DMS153 (cell line): ENCODE results near the gene IRGC.
"Not testable (repeated sequence)": the region's sequence is repeated elsewhere in the genome, so short reads cannot be mapped to it uniquely, and the experiment has no call there.

ENCODE experiments used
- DNase-seq: peaks from one replicate; lab custom pipeline; 2025; lab: John Stamatoyannopoulos, UW

The IRGC gene

DNA sequence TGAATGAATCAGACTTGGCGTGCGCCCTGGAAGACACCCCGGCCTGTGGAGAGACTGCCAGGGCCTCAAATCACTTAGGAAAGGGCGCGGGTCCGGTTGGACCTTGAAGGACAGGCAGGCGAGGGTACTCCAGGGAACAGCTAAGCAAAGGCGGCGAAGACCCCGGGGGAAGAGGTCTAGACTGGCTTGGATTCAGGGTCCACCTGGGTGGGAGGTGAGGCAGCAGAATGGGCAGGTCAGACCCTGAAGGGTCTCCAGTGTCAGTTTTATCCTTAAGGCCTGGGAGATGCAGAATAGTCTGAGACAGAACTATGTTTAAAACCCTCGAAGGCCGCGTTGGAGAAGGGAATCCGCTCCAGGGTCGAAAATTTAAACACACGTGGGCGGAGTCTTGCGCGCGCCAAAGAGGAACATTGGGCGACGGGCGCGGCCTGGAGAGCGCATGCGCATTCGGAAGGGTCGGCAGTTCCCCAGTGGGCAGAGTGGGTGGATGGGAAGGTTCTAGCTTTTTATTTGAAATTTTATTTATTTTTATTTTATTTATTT, 39.5 kb downstream of the IRGC start:
- peak; percentile 59 for DNase-seq

DNA sequence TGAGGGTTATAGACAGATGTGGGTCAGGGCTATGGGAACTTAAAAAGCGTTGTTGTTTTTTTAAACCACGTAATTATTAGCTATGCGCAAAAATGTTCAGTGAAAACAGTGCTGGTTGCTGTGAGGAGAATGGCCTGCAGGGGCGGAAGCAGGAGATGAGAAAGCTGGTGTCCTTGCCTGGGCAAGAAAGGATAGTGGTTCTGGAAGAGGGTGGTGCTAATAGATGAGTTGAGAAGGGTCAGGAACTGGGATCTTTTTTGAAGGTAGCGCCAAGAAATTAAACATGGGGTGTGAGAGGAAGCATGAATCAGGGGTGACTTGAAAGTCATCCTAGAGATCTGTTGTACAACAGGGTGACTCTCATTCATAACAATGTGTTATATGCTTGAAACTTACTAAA, 43.6 kb downstream of the IRGC start:
- no peak for DNase-seq

DNA sequence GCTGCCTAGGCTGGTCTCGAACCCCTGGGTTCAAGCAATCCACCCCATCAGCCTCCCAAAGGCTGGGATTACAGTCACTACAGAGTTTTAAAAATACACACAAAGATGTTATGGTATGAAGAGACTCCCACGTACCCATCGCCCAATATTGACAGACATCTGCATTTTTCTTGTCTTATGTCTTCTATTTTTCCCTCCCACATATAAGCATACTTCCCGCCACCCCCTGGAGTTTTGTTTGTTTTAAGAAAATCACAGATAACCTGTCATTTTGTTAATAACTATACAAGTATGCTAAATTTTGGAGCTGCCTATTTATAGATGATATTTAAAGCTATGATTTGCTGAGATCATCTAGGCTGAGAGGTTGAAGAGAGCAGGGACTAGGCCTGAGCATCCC, 45.1 kb downstream of the IRGC start:
- DNase-seq: no peak

DNA sequence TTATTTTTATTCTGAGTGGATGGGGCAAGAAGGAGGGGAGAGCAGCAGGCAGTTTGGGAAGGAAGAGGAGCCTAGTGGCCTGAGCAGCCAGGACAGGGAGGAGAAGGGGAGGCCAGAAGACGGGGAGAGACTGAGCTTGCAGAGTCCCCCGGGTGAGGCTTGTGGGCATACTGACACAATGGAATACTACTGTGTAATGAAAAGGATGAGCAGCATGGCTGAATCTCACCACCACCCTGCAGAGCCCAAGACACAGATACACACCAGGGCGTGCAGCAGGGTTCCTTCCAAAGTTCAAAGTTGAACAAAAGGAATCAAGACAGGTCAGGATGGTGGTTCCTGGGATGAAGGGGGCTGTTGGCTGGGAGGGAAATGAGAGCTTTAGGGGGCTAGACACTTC, 46.9 kb downstream of the IRGC start:
- no peak for DNase-seq

DNA sequence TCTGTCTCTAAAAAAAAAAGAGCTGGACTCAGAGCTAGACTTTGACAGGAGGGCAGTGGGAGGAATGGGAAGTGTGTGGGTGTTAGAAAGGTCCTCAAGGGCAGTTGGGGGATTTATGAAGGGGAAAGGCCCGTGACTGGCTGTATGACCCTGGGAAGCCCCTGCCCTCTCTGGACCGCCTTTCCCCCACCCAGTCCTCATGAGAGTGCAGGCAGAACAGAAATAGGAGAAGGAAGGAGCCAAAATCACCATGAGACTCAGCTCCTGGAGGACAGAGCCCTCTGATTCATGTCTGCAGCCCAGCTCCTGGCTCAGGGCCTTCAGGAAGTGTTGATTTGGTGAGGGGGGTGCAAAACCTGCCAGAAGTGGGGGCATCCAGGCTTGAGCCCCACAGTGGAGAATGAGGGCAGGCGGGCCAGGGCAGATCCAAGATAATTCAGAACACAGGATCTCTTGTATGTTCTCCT, 47.6 kb downstream of the IRGC start:
- DNase-seq: no peak

DNA sequence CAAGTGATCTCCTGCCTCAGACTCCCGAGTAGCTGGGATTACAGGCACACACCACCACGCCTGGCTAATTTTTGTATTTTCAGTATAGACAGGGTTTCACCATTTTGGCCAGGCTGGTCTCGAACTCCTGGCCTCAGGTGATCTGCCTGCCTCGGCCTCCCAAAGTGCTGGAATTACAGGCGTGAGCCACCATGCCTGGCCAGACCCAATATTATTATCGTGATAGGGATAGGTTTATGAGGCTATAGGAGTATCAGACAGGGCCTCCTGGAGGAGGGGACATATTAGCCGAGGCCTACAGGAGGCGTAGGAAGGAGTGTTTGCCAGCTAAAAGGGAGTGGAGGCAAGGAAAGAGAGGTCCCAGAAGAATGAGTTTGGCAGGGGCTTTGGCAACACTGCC, 48.8 kb downstream of the IRGC start:
- DNase-seq: not testable (repeated sequence)

DNA sequence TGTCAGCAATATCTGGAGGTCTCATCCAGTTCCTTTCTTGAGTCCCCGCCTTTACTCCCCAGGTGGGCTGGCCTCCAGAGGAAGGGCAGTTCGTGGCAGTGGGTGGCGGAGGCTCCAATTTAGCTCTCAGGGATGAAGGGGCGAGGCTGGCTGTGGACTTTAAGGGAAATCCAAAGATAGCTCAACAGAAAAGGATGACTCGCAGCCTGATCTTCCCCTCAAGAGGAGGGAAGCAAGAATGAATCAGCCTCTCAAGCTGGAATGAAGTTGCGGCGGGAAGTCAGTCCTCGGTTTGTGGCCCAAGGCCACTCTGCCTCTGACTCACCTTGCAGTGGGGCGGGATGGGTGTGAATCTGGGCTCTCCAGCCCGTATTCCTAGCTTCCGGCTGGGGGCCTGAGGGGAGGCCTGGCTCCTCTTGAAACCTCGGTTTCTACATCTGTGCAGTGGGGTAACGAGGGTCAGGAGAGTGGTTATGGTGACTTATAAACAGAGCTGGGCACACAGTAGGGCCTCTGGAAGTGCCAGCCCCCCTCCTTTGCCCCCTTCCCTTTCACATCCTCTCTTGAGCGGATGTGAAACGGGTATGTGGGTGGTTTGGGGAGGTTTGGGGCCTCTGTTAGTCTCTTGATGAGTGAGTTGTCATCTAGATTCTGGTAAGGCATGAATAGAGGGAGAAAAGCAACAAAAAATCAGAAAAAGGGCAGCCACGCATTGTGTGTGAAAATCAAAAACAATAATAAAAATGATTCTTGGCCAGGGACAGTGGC, 49.4 kb downstream of the IRGC start:
- no peak for DNase-seq

DNA sequence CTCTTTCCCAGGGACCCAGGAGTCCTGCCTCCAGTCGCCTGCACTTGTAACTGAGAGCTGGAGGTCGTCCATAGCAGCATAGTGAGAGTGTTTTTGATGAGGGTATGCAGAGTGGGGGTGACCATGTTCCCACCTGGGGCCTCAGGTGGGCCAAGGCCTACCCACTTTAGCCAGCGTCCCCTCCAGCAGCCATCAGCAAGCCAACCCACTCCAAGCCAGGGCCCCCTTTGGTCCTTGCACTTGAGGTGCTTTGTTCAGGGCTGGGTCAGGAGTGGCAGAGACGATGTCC, 50.8 kb downstream of the IRGC start:
- DNase-seq: no peak

DNA sequence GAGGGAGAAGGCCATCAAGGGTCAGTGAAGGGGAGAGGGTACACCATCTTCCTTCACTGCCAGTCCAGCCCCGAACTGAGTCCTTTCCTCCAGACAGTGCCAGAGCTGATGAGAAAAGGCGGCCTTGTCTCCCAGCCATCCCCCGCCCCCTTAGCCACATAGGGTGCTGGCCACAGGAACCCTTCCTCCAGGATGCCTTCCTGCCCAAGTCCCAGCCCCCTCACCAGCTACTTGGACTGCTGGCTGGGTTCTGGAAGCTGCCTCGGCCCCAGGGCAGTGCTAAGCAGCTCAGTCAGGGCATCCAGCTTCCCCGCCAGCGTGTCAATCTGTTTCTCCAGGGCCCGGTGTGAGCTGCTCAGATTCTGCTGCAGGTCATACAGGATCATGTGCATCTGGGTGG, 51.4 kb downstream of the IRGC start:
- no peak for DNase-seq

DNA sequence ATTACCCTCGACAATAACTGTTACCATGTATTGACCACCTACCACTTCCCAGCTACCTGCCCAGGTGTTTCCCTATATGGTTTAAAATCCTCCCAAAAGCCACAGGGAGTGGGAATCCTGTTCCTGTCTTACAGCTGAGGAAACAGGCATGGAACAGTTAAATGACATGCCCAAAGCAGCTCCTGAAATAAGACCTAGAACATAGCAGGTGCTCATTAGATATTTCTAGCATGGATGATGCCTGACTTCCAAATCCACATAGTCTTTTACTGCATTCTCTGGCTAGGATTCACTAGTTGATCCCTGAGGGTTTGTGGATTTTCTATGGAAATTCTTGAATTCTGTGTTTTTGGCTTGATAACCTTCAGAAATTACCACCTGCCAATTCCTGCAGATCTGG, 51.9 kb downstream of the IRGC start:
- no peak for DNase-seq

DNA sequence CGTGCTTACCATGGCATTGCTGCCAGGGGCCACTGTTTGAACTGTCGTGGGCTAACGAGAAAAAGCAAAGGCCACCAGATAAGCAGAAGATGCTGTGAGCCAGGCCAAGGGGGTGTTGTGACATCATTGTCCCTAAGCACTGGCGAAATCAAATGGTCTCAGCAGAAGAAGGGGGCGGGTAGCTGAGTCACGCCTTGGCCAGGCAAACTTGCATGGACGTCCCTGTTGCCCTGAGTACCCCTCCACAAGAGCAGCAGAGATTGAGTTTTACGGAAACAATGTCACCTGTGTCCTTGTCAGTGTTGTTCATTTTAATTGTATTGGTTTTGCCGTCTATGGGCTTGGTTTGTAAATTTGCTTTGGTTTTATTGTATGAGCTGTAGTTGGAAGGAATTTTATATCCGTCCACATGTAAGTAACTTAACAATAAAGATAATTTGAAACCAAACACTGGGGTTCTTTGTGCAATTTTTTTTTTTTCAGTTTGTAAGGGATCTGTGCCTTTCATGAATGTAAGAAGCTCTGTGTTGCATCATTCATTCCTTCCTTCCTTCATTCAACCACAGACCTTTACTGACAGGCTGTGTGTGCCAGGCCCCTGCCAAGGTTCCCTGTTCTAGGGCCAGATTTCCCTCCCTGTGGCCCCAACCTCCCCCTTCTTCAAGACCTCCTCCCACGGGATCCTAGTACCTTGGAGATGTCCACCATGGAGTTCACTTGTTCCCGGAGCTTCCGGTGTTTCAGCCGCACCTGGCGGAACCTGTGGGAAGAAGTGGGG, 52.6 kb downstream of the IRGC start:
- DNase-seq: no peak

DNA sequence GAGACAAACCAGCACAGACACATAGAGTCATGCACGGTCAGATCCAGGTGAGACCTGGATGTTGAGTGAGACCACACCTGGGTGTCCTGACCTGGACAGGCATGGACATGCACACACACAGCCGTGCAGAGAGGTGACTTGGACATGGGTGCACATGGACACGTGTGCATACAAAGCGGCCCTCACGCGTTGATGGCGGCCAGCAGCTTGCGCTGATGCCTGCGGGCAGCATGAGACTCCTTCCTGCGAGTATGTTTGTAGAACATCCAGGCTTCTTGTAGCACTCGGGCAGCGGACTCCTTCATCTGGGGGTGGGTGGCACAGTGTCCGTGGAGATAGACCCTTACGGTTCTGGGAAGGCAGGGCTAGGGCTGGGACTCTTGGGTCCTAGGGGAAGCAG, 53.4 kb downstream of the IRGC start:
- DNase-seq: no peak
